HEK293 (cell line): ENCODE measurements around the gene PLK5.

Experiments used
- FEZF1 ChIP-seq: fragments of 450-650 bp; formaldehyde crosslinking; IDR thresholded peaks from 2 replicates; pipeline ENCODE4 v1.5.1; 2016; ENCODE audit warnings: missing biosample characterization, missing genetic modification characterization
- GLI4 ChIP-seq: fragments of 450-650 bp; formaldehyde crosslinking; IDR thresholded peaks from 2 replicates; pipeline ENCODE4 v1.5.1; 2016; ENCODE audit warnings: missing biosample characterization, missing genetic modification characterization
- PRDM1 ChIP-seq: fragments of 450-650 bp; formaldehyde crosslinking; IDR thresholded peaks from 2 replicates; pipeline ENCODE4; 2016; ENCODE audit warnings: missing biosample characterization, missing genetic modification characterization
- REPIN1 ChIP-seq: fragments of 450-650 bp; formaldehyde crosslinking; IDR thresholded peaks from 2 replicates; pipeline ENCODE4 v1.5.1; 2017; ENCODE audit warnings: missing biosample characterization, missing genetic modification characterization, low read depth
- TCF7L2 ChIP-seq: IDR thresholded peaks from 2 replicates; pipeline ENCODE4 v1.6.1; 2011; ENCODE audit warnings: low read depth, mild to moderate bottlenecking, inconsistent platforms, low read length, moderate library complexity, borderline replicate concordance
- TSHZ1 ChIP-seq: fragments of 450-650 bp; formaldehyde crosslinking; IDR thresholded peaks from 2 replicates; pipeline ENCODE4 v1.5.1; 2016; ENCODE audit warnings: missing biosample characterization, missing genetic modification characterization, borderline replicate concordance
- WT1 ChIP-seq: fragments of 450-650 bp; formaldehyde crosslinking; IDR thresholded peaks from 2 replicates; pipeline ENCODE4 v1.5.1; 2016; ENCODE audit warnings: missing biosample characterization, missing genetic modification characterization
- YY1 ChIP-seq: fragments of 450-650 bp; formaldehyde crosslinking; IDR thresholded peaks from 2 replicates; pipeline ENCODE4 v1.5.1; 2018; ENCODE audit warnings: missing biosample characterization, missing genetic modification characterization
- ZBTB44 ChIP-seq: fragments of 450-650 bp; IDR thresholded peaks from 2 replicates; pipeline ENCODE4 v1.5.1; 2018; ENCODE audit warnings: missing biosample characterization, mild to moderate bottlenecking, missing genetic modification characterization
- ZBTB7A ChIP-seq: fragments of 450-650 bp; formaldehyde crosslinking; IDR thresholded peaks from 2 replicates; pipeline ENCODE4 v1.5.1; 2016; ENCODE audit warnings: low read depth, missing biosample characterization, missing genetic modification characterization
- ZNF121 ChIP-seq: fragments of 450-650 bp; formaldehyde crosslinking; IDR thresholded peaks from 2 replicates; pipeline ENCODE4 v1.5.1; 2016; ENCODE audit warnings: missing biosample characterization, missing genetic modification characterization
- ZNF132 ChIP-seq: fragments of 450-650 bp; formaldehyde crosslinking; IDR thresholded peaks from 2 replicates; pipeline ENCODE4 v1.5.1; 2017; ENCODE audit warnings: missing biosample characterization, missing genetic modification characterization, borderline replicate concordance
- ZNF138 ChIP-seq: fragments of 450-650 bp; formaldehyde crosslinking; IDR thresholded peaks from 2 replicates; pipeline ENCODE4 v1.5.1; 2016; ENCODE audit warnings: missing biosample characterization, missing genetic modification characterization, borderline replicate concordance
- ZNF19 ChIP-seq: fragments of 450-650 bp; formaldehyde crosslinking; IDR thresholded peaks from 2 replicates; pipeline ENCODE4; 2016; ENCODE audit warnings: missing biosample characterization, missing genetic modification characterization, low read depth
- ZNF223 ChIP-seq: fragments of 450-650 bp; formaldehyde crosslinking; IDR thresholded peaks from 2 replicates; pipeline ENCODE4 v1.5.1; 2016; ENCODE audit warnings: missing biosample characterization, missing genetic modification characterization
- ZNF266 ChIP-seq: fragments of 450-650 bp; formaldehyde crosslinking; IDR thresholded peaks from 2 replicates; pipeline ENCODE4 v1.5.1; 2016; ENCODE audit warnings: missing biosample characterization, missing genetic modification characterization, low read depth
- ZNF274 ChIP-seq, 2 experiments: fragments of 200-500 bp in 1 of 2; fragments of 450-650 bp in 1 of 2; sonication (Bioruptor generic) in 1 of 2; formaldehyde crosslinking in 1 of 2; IDR thresholded peaks; 2 replicates each; pipeline versions ENCODE4 v1.5.1 to v1.6.1; 2014 to 2016; ENCODE audit warnings: borderline replicate concordance in 1 of 2, inconsistent platforms in 1 of 2, low read length in 1 of 2, missing biosample characterization in 1 of 2, missing genetic modification characterization in 1 of 2
- ZNF311 ChIP-seq: fragments of 450-650 bp; formaldehyde crosslinking; IDR thresholded peaks from 2 replicates; pipeline ENCODE4 v1.5.1; 2017; ENCODE audit warnings: missing biosample characterization, missing genetic modification characterization, borderline replicate concordance
- ZNF341 ChIP-seq: fragments of 450-650 bp; formaldehyde crosslinking; IDR thresholded peaks from 2 replicates; pipeline ENCODE4; 2016; ENCODE audit warnings: low read depth, missing biosample characterization, missing genetic modification characterization
- ZNF350 ChIP-seq: fragments of 450-650 bp; formaldehyde crosslinking; IDR thresholded peaks from 2 replicates; pipeline ENCODE4 v1.5.0; 2017; ENCODE audit warnings: missing biosample characterization, mild to moderate bottlenecking, missing genetic modification characterization
- ZNF37A ChIP-seq: fragments of 450-650 bp; IDR thresholded peaks from 2 replicates; pipeline ENCODE4 v1.5.1; 2018; ENCODE audit warnings: missing biosample characterization, missing genetic modification characterization
- ZNF404 ChIP-seq: fragments of 450-650 bp; formaldehyde crosslinking; IDR thresholded peaks from 2 replicates; pipeline ENCODE4 v1.5.1; 2017; ENCODE audit warnings: missing biosample characterization, missing genetic modification characterization
- ZNF473 ChIP-seq: fragments of 450-650 bp; formaldehyde crosslinking; IDR thresholded peaks from 2 replicates; pipeline ENCODE4 v1.5.1; 2017; ENCODE audit warnings: missing biosample characterization, missing genetic modification characterization
- ZNF830 ChIP-seq: fragments of 450-650 bp; IDR thresholded peaks from 2 replicates; pipeline ENCODE4 v1.5.0; 2018; ENCODE audit warnings: missing biosample characterization, missing genetic modification characterization, low read depth, mild to moderate bottlenecking, moderate library complexity
- TF ChIP-seq, protein P1 (sequence below): fragments of 450-650 bp; formaldehyde crosslinking; conservative IDR thresholded peaks from 2 replicates; pipeline ENCODE4 v1.5.1; 2016; ENCODE audit warnings: low read depth, missing biosample characterization, missing genetic modification characterization
- TF ChIP-seq, protein P2 (sequence below): fragments of 450-650 bp; formaldehyde crosslinking; IDR thresholded peaks from 2 replicates; pipeline ENCODE4 v1.5.1; 2016; ENCODE audit warnings: missing biosample characterization, missing genetic modification characterization
- TF ChIP-seq, protein P3 (sequence below): fragments of 450-650 bp; formaldehyde crosslinking; IDR thresholded peaks from 2 replicates; pipeline ENCODE4 v1.5.1; 2016; ENCODE audit warnings: missing biosample characterization, missing genetic modification characterization

Gene PLK5

DNA sequence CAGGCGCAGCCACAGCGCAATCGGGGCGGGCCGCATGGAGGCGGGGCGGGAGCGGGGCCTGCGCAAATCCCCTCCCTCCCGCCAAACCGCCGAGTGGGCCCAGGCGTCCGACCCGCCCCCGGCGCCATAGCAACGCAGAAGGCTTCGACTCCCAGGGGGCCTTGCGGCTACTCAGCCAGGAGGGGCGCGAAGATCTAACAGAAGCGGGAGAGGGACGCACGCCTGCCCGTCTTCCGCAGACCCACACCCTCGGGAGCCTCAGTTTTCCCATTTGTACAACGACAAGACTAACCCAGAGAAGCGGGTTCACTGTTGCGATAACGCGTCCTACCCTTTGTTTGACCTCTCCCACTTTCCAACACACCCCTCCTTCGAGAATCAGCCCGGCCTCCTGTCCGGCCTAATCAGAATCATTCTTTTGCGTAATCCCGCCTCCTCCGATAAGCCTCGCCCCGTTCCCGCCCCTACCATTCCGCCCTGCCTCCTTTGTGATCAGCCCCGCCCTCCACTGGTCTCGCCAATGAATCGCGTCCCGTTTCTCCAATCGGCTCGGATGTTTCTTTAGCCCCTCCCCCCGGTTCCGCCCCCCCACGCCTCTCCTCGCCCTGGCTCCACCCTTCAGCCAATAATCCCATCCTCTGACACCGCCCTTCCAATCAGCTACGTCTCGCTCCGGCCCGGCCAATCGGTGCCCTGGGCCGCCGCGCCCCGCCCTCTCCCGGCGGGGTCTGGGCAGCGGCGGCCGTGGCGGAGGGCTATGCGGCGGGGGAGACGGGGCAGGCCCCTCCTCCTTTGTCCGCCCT is 33.4 kb upstream of the PLK5 start, which contains the start of gene PCSK4 (continued):
- TF ChIP-seq TSHZ1 (tag by site-specific recombination) (no peak), ZNF266 (no peak), ZNF311 (tag by site-specific recombination) (no peak), FEZF1 (tag by site-specific recombination) (no peak), ZNF223 (no peak), ZNF341 (tag by site-specific recombination) (peak; percentile 45; the same call in 1 of the 2 replicates), ZNF350 (tag by site-specific recombination) (no peak), ZNF473 (tag by site-specific recombination) (no peak), ZNF274 (IDR thresholded peaks at IDR 0.05; ENCODE audit: low read length) (no peak), ZNF274 (tag by site-specific recombination; IDR thresholded peaks at IDR 0.05; ENCODE audit: borderline replicate concordance) (no peak), REPIN1 (tag by site-specific recombination) (no peak), ZNF132 (no peak), TCF7L2 (no peak), ZNF37A (tag by site-specific recombination) (no peak), WT1 (tag by site-specific recombination) (no peak; the same call in none of the 2 replicates), GLI4 (tag by site-specific recombination) (no peak), YY1 (tag by site-specific recombination) (no peak), ZBTB44 (no peak), ZNF138 (tag by site-specific recombination) (no peak), PRDM1 (tag by site-specific recombination) (no peak), ZBTB7A (tag by site-specific recombination) (no peak), ZNF121 (tag by site-specific recombination) (no peak), ZNF19 (tag by site-specific recombination) (no peak), ZNF404 (tag by site-specific recombination) (no peak), ZNF830 (tag by site-specific recombination) (no peak)
- TF ChIP-seq, protein P1, sequence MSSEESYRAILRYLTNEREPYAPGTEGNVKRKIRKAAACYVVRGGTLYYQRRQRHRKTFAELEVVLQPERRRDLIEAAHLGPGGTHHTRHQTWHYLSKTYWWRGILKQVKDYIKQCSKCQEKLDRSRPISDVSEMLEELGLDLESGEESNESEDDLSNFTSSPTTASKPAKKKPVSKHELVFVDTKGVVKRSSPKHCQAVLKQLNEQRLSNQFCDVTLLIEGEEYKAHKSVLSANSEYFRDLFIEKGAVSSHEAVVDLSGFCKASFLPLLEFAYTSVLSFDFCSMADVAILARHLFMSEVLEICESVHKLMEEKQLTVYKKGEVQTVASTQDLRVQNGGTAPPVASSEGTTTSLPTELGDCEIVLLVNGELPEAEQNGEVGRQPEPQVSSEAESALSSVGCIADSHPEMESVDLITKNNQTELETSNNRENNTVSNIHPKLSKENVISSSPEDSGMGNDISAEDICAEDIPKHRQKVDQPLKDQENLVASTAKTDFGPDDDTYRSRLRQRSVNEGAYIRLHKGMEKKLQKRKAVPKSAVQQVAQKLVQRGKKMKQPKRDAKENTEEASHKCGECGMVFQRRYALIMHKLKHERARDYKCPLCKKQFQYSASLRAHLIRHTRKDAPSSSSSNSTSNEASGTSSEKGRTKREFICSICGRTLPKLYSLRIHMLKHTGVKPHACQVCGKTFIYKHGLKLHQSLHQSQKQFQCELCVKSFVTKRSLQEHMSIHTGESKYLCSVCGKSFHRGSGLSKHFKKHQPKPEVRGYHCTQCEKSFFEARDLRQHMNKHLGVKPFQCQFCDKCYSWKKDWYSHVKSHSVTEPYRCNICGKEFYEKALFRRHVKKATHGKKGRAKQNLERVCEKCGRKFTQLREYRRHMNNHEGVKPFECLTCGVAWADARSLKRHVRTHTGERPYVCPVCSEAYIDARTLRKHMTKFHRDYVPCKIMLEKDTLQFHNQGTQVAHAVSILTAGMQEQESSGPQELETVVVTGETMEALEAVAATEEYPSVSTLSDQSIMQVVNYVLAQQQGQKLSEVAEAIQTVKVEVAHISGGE (tag by site-specific recombination) = no peak
- TF ChIP-seq, protein P2, sequence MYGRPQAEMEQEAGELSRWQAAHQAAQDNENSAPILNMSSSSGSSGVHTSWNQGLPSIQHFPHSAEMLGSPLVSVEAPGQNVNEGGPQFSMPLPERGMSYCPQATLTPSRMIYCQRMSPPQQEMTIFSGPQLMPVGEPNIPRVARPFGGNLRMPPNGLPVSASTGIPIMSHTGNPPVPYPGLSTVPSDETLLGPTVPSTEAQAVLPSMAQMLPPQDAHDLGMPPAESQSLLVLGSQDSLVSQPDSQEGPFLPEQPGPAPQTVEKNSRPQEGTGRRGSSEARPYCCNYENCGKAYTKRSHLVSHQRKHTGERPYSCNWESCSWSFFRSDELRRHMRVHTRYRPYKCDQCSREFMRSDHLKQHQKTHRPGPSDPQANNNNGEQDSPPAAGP (tag by site-specific recombination) = no peak; the same call in none of the 2 replicates
- TF ChIP-seq, protein P3, sequence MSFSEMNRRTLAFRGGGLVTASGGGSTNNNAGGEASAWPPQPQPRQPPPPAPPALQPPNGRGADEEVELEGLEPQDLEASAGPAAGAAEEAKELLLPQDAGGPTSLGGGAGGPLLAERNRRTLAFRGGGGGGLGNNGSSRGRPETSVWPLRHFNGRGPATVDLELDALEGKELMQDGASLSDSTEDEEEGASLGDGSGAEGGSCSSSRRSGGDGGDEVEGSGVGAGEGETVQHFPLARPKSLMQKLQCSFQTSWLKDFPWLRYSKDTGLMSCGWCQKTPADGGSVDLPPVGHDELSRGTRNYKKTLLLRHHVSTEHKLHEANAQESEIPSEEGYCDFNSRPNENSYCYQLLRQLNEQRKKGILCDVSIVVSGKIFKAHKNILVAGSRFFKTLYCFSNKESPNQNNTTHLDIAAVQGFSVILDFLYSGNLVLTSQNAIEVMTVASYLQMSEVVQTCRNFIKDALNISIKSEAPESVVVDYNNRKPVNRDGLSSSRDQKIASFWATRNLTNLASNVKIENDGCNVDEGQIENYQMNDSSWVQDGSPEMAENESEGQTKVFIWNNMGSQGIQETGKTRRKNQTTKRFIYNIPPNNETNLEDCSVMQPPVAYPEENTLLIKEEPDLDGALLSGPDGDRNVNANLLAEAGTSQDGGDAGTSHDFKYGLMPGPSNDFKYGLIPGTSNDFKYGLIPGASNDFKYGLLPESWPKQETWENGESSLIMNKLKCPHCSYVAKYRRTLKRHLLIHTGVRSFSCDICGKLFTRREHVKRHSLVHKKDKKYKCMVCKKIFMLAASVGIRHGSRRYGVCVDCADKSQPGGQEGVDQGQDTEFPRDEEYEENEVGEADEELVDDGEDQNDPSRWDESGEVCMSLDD (tag by site-specific recombination) = no peak
